Muscle of back (tissue), 11 donors: ENCODE data around the gene FKBP10. TPM values are rescaled to one million over a fixed set of nuclear protein-coding genes. Genes with fewer than 3 reads are reported as not detected.
"Not testable (repeated sequence)": the region's sequence is repeated elsewhere in the genome, so short reads cannot be mapped to it uniquely, and the experiment has no call there.

Experiments
- DNase-seq, 3 donors: peaks; one replicate each; pipeline versions ENCODE4 v3.0.0 to v3.0.0-alpha.2; 2013
- polyA plus RNA-seq, 10 donors: library from polyadenylated mRNA; unstranded; fragments of 120-200 nt; gene quantifications; one replicate each; pipeline ENCODE4 v1.2.1, GENCODE V29; 2013; ENCODE audit not compliant: insufficient read length in 10 of 10

Gene FKBP10
- polyA plus RNA-seq, 10 donors, result 104 to 191 (median 135) TPM

DNA sequence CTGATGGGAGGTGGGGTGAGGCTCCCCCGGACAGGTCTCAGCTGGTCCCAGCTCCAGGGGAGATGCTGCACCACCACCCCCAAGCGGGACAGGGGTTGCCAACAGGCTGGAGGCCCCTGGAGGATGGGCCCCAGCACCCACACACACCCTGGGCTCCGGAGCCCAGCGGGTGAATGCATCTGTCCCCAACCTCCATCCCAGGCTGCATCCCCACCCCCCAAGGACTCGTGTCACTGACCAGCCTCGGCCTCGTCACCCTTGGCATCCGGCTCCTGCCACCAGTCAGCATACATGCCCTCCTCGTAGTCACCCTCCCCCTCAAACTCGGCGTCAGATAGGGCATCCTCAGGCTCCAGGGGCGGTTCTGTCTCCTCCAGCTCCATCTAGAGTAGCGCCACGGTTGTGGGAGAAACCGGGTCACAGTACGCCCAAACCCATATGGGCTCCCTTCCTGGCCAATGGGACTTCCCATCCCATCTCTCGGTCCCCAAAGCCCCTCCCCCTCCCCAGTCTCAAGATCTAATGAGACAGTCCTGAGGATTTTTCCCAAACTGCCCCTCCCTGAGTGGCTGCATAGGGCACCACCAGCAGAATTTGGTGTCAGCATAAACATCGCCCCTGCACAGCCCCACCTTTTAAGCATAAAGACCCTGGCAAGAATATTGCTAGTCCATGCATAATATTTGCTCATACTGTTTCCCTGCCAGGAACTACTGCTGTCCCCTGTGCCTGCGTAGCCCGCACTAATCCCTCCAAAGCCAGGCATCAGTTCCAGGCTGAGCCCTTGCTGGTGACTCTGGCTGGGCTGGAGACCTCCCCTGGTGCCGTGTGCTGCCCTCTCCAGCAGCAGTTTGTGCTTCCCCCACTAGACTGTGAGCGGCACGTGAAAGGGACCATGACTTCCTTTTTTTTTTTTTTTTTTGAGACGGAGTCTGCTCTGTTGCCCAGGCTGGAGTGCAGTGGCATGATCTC is 9.5 kb upstream of the FKBP10 start:
- DNase-seq, result peak in 1 of 3 donors; percentile 33

DNA sequence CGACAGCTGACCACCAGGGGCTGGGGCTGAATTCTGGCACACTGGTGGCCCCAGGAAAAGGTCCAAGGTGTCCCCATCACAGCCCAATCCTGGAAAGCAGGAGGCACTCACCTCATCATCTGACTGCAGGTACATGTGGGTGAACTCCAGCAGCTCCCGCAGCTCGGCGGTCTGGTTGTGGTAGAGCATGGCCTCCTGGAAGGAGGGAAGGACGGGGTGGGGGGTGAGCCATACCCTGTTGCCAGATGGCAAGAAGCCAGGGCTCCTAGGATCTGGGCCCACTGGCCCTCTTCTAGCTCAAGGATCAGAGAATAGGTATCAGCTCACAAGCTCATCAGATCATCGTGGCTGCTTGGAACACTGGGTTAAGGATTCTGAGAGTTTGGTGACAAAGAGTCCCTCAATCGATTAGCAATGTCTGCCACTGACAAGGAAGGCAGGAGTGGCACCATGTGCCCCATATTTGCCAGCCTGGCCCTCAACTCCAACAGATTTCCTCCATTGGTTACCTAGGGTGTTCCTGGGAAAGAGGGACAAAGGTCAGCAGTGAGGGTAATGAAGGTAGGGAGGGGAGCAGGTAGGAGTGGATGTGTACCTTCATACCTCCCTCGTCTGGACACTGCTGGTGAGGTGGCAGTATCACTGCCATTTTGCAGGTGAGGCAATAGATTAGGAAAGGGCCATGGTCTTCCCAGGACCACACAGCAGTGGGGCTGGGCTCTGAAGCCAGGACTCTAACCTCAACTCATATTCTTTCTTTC is 5.9 kb upstream of the FKBP10 start:
- DNase-seq, result no peak

DNA sequence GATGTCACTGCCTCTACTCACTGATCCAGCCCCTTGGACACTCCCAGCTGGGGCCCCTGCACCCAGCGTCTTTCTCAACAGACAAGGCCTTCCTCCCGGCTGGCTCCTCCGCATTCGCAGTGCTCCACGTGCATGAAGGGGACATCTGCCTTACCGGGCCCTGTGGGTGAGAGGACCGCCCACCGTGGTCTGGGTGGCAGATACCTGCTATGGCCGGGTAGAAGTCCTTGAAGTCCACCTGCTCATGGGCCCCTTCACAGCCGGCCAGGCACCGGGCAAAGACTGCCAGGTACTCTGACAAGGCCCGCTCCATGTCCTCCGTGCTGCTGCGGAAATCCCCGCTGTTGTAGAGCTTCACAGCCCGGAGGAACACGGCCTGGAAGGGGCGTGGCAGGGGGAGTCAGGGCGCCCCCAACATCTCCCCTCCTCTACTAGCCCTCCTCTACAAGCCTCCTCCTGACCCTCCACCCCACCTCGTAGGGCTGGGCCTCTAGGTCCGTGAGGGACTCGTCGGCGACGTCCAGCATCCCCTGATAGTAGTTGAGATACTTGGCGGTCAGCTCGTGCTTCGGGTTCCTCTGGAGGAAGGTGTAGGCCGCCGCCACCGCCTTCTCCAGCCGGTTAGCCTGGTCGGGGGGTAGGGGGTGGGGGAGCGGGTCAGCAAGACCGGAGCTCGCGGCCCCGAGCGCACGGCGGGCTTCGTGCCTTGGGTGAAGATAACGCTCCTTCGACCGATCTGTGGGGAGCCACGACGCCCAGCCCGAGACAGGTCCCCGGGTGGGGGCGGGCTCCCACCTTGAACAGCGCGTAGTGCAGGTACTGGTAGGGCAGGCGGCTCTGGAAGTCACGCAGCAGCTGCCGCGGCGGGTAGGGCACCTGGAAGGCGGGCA is 1.9 kb upstream of the FKBP10 start:
- no peak for DNase-seq

DNA sequence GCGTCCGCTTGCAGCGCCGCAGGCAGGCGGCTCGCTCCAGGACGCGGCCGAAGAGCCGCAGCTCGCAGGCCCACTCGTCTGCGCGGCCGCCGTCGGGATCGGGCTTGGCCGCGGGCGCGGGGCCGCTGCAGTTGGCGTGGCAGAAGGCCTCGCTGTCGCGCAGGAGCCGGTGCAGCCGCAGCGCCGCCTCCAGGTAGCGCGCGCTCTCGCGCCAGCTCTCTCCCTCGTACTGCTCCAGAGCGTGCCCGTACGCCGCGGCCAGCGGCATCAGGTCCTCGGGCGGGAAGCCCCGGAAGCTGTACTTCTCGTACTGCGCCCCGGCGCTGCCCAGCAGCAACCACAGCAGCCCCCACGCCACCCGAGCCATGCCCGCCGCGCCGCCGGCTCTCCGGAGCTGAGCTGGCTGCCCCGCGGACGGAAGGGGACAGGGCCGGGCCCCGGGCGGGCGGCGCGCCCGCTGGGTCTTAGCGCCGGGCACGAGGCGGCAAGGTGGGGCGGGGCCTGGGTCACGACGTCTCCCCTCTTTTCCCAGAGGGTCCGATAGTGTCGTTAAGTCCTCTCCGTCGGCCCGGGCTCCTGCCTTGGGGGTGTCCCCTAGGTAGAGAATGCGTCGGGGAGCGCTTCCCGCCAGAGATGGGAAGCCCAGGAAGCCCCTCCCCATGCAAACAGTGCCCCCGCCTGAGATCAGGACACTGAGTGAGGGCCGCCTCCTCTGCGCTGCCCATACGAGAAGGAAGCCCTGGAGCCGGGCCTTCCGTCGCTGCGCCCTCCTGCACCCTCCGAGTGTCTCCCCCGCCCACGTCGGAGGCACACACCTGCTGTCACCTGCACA is 1.0 kb upstream of the FKBP10 start, which contains the start of gene P3H4:
TSS of gene P3H4 (minus strand) at position 401 of the 832 bp plus-strand sequence. CDS start at position 367, 34 bp downstream.
- DNase-seq, result peak; percentile 78 to 98 (median 91)

DNA sequence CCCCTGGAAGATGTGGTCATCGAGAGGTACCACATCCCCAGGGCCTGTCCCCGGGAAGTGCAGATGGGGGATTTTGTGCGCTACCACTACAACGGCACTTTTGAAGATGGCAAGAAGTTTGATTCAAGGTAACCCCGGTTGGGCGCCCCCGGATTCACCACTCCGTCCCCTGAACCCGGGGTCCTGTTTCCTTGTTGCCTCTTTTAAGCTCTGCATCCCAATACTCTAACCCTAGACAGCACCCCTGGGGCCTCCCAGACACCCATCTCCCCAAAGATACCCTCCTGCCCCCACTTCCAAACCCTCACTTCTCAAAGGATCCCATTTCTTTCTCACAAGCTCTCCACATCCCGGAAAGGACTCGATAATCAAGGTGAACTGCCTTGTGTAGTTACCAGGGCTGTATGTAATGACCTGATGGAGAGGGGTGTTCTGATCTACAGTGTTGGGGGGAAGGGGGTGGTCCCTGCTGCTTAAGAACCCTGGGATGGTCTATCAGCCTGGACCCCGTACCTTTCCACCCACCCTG is 412 bp downstream of the FKBP10 start:
- peak in 1 of 3 donors; percentile 43 for DNase-seq

DNA sequence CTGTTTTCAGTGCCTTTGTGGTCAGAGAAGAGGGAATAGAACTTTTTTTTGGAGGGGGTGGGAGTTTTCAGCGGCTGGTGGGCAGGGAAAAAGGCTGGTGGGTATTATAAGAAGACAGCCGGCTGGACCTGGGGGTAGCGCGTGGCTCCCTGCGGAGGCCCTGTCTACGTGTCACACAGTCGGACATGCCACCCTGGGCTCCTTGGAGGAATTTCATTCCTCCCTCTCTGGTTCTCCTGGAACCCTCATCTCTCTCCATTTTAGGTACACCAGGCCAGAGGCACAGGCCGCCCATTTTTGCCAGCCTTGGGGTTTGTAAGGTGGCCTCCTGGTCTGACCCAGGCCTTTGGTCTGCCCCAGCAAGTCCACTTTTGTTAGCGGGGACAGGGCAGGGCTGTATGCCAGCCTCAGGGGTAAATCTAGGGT is 908 bp downstream of the FKBP10 start:
- no peak for DNase-seq

DNA sequence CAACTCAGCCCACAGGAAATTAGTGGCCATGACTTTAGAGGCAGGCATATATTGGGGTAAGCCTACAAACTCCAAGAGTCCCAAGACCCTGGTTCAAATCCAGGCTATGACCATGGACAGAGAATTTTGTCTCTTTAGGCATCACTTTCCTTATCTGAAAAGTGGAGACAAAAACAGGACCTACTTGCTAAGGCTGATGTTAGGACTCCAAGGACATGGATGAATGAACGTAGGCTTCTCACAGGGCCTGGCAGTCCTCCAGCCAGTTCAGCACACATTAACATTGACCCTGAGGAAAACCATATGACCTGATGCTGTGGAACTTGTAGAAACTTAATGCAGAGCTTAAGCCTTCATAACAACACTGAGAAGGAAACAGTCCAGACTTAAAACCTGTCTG is 1.4 kb downstream of the FKBP10 start:
- no peak for DNase-seq

DNA sequence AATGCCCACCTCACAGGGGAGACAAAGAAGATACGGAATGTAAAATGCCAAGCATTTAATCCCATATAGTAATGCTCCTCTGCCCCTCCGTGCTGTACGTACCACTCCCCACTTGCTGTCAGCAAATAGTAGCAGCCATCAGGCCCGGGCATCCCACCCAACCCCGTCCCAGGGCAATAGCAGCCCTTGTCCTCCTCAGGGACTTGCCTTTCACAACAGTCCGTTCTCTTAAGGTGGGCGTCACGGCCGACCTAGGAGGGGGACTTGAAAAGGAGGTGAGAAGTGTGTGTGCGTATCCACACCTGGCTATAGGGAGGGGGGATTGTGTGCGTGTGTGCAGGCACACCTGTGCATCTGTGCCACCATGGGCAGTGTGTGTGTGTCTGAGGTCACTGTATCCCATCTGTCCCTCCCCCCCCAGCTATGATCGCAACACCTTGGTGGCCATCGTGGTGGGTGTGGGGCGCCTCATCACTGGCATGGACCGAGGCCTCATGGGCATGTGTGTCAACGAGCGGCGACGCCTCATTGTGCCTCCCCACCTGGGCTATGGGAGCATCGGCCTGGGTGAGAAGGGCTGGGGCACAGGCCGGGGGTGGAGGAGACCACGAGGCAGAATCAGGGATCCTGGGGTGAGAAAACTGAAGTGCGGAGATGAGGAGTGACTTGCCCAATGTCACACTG is 4.0 kb downstream of the FKBP10 start:
- DNase-seq, result no peak

DNA sequence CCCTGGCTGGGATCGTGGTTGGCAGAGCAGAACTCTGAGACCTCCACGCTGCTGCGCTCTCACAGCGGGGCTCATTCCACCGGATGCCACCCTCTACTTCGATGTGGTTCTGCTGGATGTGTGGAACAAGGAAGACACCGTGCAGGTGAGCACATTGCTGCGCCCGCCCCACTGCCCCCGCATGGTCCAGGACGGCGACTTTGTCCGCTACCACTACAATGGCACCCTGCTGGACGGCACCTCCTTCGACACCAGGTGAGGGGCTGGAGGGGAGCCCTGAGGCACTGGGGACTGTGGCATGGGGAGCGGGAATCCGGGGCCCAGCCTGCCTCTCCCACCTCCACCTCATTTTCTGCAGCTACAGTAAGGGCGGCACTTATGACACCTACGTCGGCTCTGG is 5.2 kb downstream of the FKBP10 start:
- no peak for DNase-seq

DNA sequence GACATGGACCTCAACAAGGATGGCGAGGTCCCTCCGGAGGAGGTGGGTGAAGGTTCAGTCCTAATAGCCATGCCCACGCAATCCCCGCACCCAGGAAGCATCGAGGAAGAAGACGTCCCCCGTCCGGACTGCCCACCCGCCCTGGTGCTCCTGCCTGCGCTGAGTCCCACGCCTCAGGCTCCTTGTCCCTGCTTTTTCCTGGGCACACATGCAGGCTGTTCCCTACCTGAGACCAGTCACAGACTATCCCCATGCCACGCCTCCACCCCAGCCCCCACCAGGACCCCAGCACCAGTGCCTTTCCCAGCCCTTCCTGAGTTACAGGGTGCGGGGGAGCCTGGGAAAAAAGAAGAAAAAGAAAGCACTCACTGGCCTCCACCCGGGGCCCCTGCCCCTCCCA is 9.0 kb downstream of the FKBP10 start:
- no peak for DNase-seq

DNA sequence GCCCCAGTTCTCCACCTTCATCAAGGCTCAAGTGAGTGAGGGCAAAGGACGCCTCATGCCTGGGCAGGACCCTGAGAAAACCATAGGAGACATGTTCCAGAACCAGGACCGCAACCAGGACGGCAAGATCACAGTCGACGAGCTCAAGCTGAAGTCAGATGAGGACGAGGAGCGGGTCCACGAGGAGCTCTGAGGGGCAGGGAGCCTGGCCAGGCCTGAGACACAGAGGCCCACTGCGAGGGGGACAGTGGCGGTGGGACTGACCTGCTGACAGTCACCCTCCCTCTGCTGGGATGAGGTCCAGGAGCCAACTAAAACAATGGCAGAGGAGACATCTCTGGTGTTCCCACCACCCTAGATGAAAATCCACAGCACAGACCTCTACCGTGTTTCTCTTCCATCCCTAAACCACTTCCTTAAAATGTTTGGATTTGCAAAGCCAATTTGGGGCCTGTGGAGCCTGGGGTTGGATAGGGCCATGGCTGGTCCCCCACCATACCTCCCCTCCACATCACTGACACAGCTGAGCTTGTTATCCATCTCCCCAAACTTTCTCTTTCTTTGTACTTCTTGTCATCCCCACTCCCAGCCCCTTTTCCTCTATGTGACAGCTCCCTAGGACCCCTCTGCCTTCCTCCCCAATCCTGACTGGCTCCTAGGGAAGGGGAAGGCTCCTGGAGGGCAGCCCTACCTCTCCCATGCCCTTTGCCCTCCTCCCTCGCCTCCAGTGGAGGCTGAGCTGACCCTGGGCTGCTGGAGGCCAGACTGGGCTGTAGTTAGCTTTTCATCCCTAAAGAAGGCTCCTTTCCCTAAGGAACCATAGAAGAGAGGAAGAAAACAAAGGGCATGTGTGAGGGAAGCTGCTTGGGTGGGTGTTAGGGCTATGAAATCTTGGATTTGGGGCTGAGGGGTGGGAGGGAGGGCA is 9.7 kb downstream of the FKBP10 start:
- DNase-seq, result no peak

DNA sequence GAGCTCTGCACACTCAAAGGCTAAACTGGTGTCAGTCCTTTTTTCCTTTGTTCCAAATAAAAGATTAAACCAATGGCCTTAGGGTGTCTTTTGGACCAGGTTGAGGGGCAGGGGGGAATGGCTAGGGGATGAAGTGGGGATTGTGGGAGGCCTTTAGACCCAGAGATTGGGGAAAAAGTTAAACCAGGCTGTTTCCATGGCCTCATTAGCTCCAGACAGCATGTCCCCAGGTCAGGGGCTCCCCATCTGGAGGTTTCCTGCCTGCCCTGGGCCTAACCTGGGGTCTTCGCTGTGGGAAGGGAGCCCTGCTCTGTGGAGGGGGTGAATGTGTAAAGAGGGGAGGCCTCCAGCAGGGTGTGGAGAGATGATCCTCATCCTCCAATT is 10.3 kb downstream of the FKBP10 start:
- no peak for DNase-seq

DNA sequence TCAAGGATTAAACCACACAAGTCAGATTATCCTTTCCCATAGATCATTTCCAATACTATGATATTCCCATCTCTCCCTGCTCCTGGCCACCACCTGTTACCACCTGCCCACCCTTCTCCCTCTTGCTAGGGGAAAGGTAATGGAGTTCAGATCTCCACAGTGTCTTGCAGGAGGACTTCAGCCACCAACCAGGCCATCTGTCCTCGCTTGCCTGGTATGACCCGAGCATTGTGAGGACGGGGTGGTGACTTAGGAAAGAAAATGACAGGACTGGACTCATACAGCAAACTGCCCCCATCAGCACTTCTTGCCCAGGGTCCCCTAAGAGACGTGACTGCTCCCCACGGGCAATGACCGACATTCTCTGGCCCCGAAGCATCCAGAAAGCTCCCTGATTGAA is 10.8 kb downstream of the FKBP10 start:
- no peak for DNase-seq

DNA sequence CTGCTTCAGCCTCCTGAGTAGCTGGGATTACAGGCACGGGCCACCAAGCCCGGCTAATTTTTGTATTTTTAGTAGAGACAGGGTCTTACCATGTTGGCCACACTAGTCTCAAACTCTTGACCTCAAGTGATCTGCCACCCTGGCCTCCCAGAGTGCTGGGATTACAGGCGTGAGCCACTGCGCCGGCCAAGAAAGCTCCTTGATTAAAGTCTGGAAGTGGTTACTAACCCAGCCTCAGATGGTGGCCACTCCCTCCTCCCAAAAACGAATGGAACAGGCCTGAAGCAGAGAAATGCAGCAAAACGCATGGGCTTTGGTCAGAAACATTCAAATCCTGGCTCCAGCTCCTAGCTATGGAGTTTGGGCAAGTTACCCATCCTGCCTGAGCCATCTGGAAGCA is 11.3 kb downstream of the FKBP10 start:
- no peak for DNase-seq

DNA sequence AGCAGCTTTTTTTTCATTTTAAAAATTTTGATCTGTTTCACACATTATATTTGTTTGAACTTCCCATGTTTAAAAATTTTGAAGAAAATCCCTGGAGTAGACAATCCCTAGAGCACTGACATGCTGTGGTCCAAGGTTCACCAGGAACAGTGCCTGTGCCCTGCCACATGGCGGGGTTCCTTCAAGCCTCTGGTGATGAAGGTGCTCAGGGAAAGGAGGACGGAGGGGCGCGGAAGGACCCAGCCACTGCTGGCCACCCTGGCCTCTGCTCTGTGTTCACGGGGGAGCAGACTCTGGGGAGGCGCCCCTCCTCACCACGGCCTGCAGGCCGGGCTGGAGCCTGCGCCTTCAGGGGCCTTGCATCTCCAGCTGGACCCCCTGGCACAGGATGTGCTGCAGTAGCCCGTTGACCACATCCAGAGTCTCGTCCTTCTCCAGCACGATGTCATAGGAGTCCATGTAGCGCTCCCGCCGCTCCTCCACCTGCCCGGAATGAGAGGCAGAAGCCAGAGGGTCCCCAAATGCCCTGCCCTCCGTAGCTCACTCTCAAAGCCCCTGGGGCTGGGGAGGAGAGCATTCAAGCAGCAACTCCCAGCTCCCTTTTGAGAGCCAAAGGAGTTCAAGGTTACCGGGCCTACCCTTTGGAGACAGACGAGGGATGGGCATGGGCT is 12.5 kb downstream of the FKBP10 start:
- no peak for DNase-seq

DNA sequence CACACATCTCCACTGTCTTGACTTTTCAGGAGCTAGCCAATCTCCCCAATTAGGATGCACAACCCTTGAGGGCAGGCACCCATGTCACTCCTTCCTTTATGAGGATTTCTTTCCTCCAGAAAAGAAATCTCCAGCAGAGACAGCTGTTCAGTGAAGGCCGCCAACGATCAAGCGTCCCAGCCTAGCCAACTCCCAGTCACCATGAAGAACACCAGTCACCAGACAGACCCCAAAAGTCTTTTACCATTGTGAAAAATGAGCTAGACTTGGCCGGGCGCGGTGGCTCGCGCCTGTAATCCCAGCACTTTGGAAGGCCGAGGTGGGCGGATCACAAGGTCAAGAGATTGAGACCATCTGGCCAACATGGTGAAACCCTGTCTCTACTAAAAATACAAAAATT is 17.2 kb downstream of the FKBP10 start:
- not testable (repeated sequence) for DNase-seq

DNA sequence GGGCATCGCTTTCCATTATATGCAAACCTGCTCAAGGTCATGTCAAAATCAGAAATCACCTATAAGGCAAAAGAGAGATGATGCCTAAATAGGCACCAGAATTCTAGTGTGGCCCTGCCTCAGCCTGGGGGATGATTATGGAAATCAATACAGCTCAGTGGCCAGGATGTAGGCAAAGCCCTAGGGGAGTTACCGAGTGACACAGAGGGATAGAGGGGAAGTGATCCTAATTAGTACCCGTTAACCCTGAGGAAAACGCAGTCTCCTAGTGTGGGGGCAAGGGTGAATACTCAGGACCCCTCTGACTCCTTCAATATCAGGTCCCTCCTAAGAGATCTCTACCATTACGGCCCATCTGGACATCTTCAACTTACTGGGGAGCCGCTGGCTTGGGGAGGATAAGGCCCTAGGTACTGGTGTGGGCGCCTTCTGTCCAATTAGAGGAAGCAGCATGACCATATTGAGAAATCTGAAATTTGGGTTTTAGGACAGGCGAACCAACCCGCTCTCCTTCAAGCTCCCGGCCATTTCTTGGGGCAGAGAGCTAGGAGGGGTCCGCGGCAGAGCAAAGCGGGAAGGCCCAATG is 22.5 kb downstream of the FKBP10 start:
- no peak for DNase-seq
